Panc1 (cell line): ENCODE results near the gene PCDHGB5. TPM values are rescaled to one million over a fixed set of nuclear protein-coding genes. Genes with fewer than 3 reads are reported as not detected.
"Not testable (repeated sequence)": the region's sequence is repeated elsewhere in the genome, so short reads cannot be mapped to it uniquely, and the experiment has no call there.

Source experiments
- ATAC-seq: fragments of 200-7000 bp; cut with Tn5 transposase; 2 replicates; pipeline ENCODE4 v1.9.1; 2020; ENCODE audit warnings: mild to moderate bottlenecking, moderate library complexity
- BruUV-seq: library from RNA; stranded (reverse); fragments of 400-500 nt; replicated peaks from 2 replicates; lab custom pipeline; 2021; lab: Mats Ljungman, UMichigan
- CTCF ChIA-PET: fragments of 300-600 bp; sonication (Branson Sonifier 250); formaldehyde crosslinking; loops from one replicate; lab custom pipeline; 2022; ENCODE audit warnings: antibody characterized with exemption; lab: Charles Lee
- POLR2A ChIA-PET: fragments of 300-600 bp; sonication (Branson Sonifier 250); formaldehyde crosslinking; loops from one replicate; lab custom pipeline; 2022; ENCODE audit warnings: antibody characterized with exemption; lab: Charles Lee
- DNase-seq: peaks from one replicate; pipeline ENCODE4 v3.0.0-alpha.2; 2010; ENCODE audit warnings: low read depth, low spot score
- H3K27ac ChIP-seq: 2 replicates; pipeline ENCODE4 v1.5.1; 2011; ENCODE audit warnings: mild to moderate bottlenecking, low read length, inconsistent platforms
- H3K27me3 ChIP-seq: fragments of 200-500 bp; sonication (Bioruptor generic); 2 replicates; pipeline ENCODE4 v1.6.0; 2014; ENCODE audit warnings: low read length, inconsistent platforms; ENCODE audit not compliant: control insufficient read depth, insufficient read depth
- H3K36me3 ChIP-seq: fragments of 200-500 bp; sonication (Bioruptor generic); 2 replicates; pipeline ENCODE4 v1.5.1; 2014; ENCODE audit warnings: inconsistent platforms, mild to moderate bottlenecking, low read length, moderate library complexity; ENCODE audit not compliant: control insufficient read depth, insufficient read depth
- H3K4me1 ChIP-seq: 2 replicates; pipeline ENCODE4 v1.5.1; 2011; ENCODE audit warnings: inconsistent platforms, mild to moderate bottlenecking, low read length, moderate library complexity; ENCODE audit not compliant: control insufficient read depth, insufficient read depth
- H3K4me3 ChIP-seq, 2 experiments: 2 replicates each; pipeline ENCODE4 v1.5.1; 2011 to 2012; ENCODE audit warnings: low read depth in 2 of 2, low read length in 2 of 2, mild to moderate bottlenecking in 2 of 2, inconsistent platforms in 1 of 2, moderate library complexity in 1 of 2
- H3K9me3 ChIP-seq: fragments of 200-500 bp; sonication (Bioruptor generic); 2 replicates; pipeline ENCODE4 v1.5.1; 2014; ENCODE audit warnings: low read depth, mild to moderate bottlenecking, inconsistent platforms, low read length, moderate library complexity; ENCODE audit not compliant: control insufficient read depth, insufficient read depth
- CTCF ChIP-seq: fragments of 450-650 bp; IDR thresholded peaks from 2 replicates; pipeline ENCODE4 v1.5.1; 2017; ENCODE audit warnings: mild to moderate bottlenecking
- POLR2AphosphoS5 ChIP-seq: IDR thresholded peaks from 2 replicates; pipeline ENCODE4 v1.6.1; 2012; ENCODE audit warnings: mild to moderate bottlenecking, low read depth, low read length, moderate library complexity
- REST ChIP-seq, 2 experiments: IDR thresholded peaks; 2 replicates each; pipeline ENCODE4 v1.6.1; 2011 to 2012; ENCODE audit warnings: low read depth in 2 of 2, control low read depth in 1 of 2, low read length in 1 of 2, mild to moderate bottlenecking in 1 of 2, moderate library complexity in 1 of 2; ENCODE audit not compliant: insufficient read depth in 1 of 2
- SIN3A ChIP-seq: IDR thresholded peaks from 2 replicates; pipeline ENCODE4 v1.6.1; 2012; ENCODE audit warnings: low read depth, mild to moderate bottlenecking, low read length, moderate library complexity, borderline replicate concordance; ENCODE audit not compliant: insufficient read depth
- TCF7L2 ChIP-seq: IDR thresholded peaks from 2 replicates; pipeline ENCODE4 v1.6.1; 2011; ENCODE audit warnings: mild to moderate bottlenecking, low read depth, low read length, inconsistent platforms
- in situ Hi-C: cut with HindIII; loops from 2 replicates; pipeline ENCODE4 v1.10.0; 2016; ENCODE audit warnings: low sequenced_read_pairs, low pct_unique_long_range_greater_than_20kb
- intact Hi-C: fragments of 100-400 bp; cut with micrococcal nuclease; formaldehyde crosslinking; loops from one replicate; pipeline ENCODE4 v1.10.0; 2022; ENCODE audit not compliant: unreplicated experiment
- total RNA-seq: library from RNA; stranded (reverse); gene quantifications from one replicate; pipeline ENCODE4 v1.2.1, GENCODE V29; 2021; ENCODE audit not compliant: unreplicated experiment

The PCDHGB5 gene
- total RNA-seq, 1 experiment from 2014 or later = 0.87 TPM

GRCh38 chr5:141412854-141413539 is 15.2 kb downstream of the PCDHGB5 start, which contains the start of gene PCDHGA10:
TSS of gene PCDHGA10 (plus strand) at chr5:141412987. CDS start at chr5:141413176, 189 bp downstream.
- peak within 1 kb of the TSS in 1 of 2 experiments; percentile 7; a peak in 1 of 4 replicates for H3K4me3 ChIP-seq
- H3K27ac ChIP-seq = no peak within 1 kb of the TSS
- ChIA-PET POLR2A (no interaction called here), CTCF (interaction anchor here (0.5 to 2.2 kb wide), 17 partner anchors 17 to 244 kb away, joined by 3 to 11 read pairs (median 4); partner anchors contain the start of genes PCDHB11, PCDHB14, PCDHGA1 and PCDHGA12)
- no peaks in the 10 kb centered on the region for H3K27me3 ChIP-seq
- in situ Hi-C loops = no loop called here
- DNase-seq (no peak), ATAC-seq (peak; percentile 72)
- TF ChIP-seq REST (IDR thresholded peaks at IDR 0.05; ENCODE audit: insufficient read depth in 1 of 2, low read depth in 2 of 2, low read length in 1 of 2) (no peak), CTCF (peak; percentile 87)
- H3K4me1 ChIP-seq = no peaks in the 10 kb centered on the region
- BruUV-seq = no TSS peak
- no peaks in the 10 kb centered on the region for H3K9me3 ChIP-seq
- no peaks in the 10 kb centered on the region for H3K36me3 ChIP-seq
- intact Hi-C loops = loop anchor here (2.0 to 10.0 kb wide), 3 partner anchors 48 to 191 kb away; partner anchors contain the start of genes PCDHB14 and PCDHGA5

DNA sequence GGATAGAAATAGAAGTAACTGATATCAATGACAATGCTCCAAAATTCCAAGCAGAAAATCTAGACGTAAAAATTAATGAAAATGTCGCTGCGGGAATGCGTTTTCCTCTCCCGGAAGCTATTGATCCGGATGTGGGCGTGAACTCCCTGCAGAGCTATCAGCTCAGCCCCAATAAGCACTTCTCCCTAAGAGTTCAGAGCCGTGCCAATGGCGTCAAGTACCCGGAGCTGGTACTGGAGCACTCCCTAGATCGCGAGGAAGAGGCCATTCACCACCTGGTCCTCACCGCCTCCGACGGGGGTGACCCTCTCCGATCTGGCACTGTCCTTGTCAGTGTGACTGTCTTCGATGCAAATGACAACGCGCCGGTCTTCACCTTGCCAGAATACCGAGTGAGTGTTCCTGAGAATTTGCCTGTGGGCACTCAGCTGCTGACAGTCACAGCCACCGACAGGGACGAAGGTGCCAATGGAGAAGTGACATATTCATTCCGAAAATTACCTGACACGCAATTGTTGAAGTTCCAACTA is 15.9 kb downstream of the PCDHGB5 start:
- TF ChIP-seq TCF7L2 (no peak), REST (IDR thresholded peaks at IDR 0.05; ENCODE audit: insufficient read depth in 1 of 2, low read depth in 2 of 2, low read length in 1 of 2) (no peak), POLR2AphosphoS5 (no peak), CTCF (no peak), SIN3A (no peak)
- intact Hi-C loops = loop anchor here (2.0 to 10.0 kb wide), 3 partner anchors 49 to 191 kb away; partner anchors contain the start of genes PCDHB14 and PCDHGA5
- CTCF ChIA-PET = interaction anchor here (0.6 to 2.2 kb wide), 10 partner anchors 11 to 244 kb away, joined by 3 to 11 read pairs (median 4); partner anchors contain the start of genes PCDHB14, PCDHGA1, PCDHGA9 and PCDHGB2
- H3K4me3 ChIP-seq = no peak overlapping the region
- POLR2A ChIA-PET = no interaction called here
- ATAC-seq = no peak
- H3K36me3 ChIP-seq = no peaks in the 10 kb centered on the region
- H3K27ac ChIP-seq = no peak overlapping the region
- no peaks in the 10 kb centered on the region for H3K27me3 ChIP-seq
- H3K4me1 ChIP-seq = no peaks in the 10 kb centered on the region; the same call in 1 of the 2 replicates
- DNase-seq = no peak
- in situ Hi-C loops = no loop called here
- no peaks in the 10 kb centered on the region for H3K9me3 ChIP-seq
- no TSS peak for BruUV-seq

DNA sequence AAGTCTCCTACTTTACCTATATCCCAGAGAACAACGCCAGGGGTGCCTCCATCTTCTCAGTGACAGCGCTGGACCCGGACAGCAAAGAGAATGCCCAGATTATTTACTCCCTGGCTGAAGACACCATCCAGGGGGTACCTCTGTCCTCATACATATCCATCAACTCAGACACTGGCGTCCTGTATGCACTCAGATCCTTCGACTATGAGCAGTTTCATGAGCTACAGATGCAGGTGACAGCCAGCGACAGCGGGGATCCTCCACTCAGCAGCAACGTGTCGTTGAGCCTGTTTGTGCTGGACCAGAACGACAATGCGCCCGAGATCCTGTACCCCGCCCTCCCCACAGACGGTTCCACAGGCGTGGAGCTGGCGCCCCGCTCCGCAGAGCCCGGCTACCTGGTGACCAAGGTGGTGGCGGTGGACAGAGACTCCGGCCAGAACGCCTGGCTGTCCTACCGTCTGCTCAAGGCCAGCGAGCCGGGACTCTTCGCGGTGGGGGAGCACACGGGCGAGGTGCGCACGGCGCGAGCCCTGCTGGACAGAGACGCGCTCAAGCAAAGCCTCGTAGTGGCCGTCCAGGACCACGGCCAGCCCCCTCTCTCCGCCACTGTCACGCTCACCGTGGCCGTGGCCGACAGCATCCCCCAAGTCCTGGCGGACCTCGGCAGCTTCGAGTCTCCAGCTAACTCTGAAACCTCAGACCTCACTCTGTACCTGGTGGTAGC is 17.0 kb downstream of the PCDHGB5 start:
- H3K4me3 ChIP-seq, H3K27ac ChIP-seq, H3K27me3 ChIP-seq, in situ Hi-C loops, H3K4me1 ChIP-seq, H3K9me3 ChIP-seq, ATAC-seq, BruUV-seq, POLR2A ChIA-PET, H3K36me3 ChIP-seq, DNase-seq: not testable (repeated sequence)
- intact Hi-C loops = loop anchor here (5.0 to 10.0 kb wide), 2 partner anchors 50 to 192 kb away; partner anchors contain the start of genes PCDHB14 and PCDHGA5
- CTCF ChIA-PET = interaction anchor here (0.7 to 2.2 kb wide), 2 partner anchors 69 to 191 kb away, joined by 11 to 13 read pairs; partner anchors contain the start of gene PCDHB14
